Activated CD4-positive, alpha-beta T cell treated with anti-CD3 and anti-CD28 coated beads, Interleukin-2, Interleukin-6, amounts not matched to agents 100 ng/mL and 50 ng/mL, durations not matched to agents 16 hours and 8 hours (primary cell): ENCODE results near the gene SLC46A1.
A peak's percentile ranks its signal among the peaks of the same experiment; 100 is the strongest.
"Not testable (repeated sequence)": the region's sequence is repeated elsewhere in the genome, so short reads cannot be mapped to it uniquely, and the experiment has no call there.

Source experiments
- DNase-seq: peaks from one replicate; pipeline ENCODE4 v3.0.0-alpha.2; 2020

The SLC46A1 gene

GRCh38 chr17:28405632-28406472, at the start of gene SLC46A1:
TSS of gene SLC46A1 (minus strand) at chr17:28406212. CDS start at chr17:28406114, 98 bp downstream.
- DNase-seq = peak; percentile 67

- no peak for DNase-seq
Observed at GRCh38 chr17:28449859-28450258, 43.8 kb upstream of the SLC46A1 start.

- no peak for DNase-seq
Observed at GRCh38 chr17:28447396-28447760, 41.4 kb upstream of the SLC46A1 start.

- DNase-seq = no peak
Observed at GRCh38 chr17:28446716-28447395, 40.8 kb upstream of the SLC46A1 start.

GRCh38 chr17:28443901-28444638, 38.1 kb upstream of the SLC46A1 start:
- DNase-seq = no peak

GRCh38 chr17:28434326-28434725, 28.3 kb upstream of the SLC46A1 start:
- not testable (repeated sequence) for DNase-seq

- no peak for DNase-seq
Observed at GRCh38 chr17:28433721-28434120, 27.7 kb upstream of the SLC46A1 start.

- not testable (repeated sequence) for DNase-seq
Observed at GRCh38 chr17:28427982-28428381, 22.0 kb upstream of the SLC46A1 start.

- DNase-seq = no peak
Observed at GRCh38 chr17:28427371-28427770, 21.4 kb upstream of the SLC46A1 start.

GRCh38 chr17:28426081-28426519, 20.1 kb upstream of the SLC46A1 start:
- no peak for DNase-seq

GRCh38 chr17:28425206-28425605, 19.2 kb upstream of the SLC46A1 start:
- DNase-seq = no peak

- no peak for DNase-seq
Observed at GRCh38 chr17:28421787-28422305, 15.8 kb upstream of the SLC46A1 start.

- peak; percentile 79 for DNase-seq
Observed at GRCh38 chr17:28416703-28417311, 10.8 kb upstream of the SLC46A1 start.

GRCh38 chr17:28415886-28416285, 9.9 kb upstream of the SLC46A1 start:
- no peak for DNase-seq

- DNase-seq = no peak
Observed at GRCh38 chr17:28413804-28414203, 7.8 kb upstream of the SLC46A1 start.

GRCh38 chr17:28412099-28412498, 6.1 kb upstream of the SLC46A1 start:
- DNase-seq = no peak

- no peak for DNase-seq
Observed at GRCh38 chr17:28407974-28408306, 1.9 kb upstream of the SLC46A1 start.

GRCh38 chr17:28407130-28407973, 1.3 kb upstream of the SLC46A1 start:
- no peak for DNase-seq

GRCh38 chr17:28406473-28406814, 432 bp upstream of the SLC46A1 start:
- no peak for DNase-seq

- DNase-seq = no peak
Observed at GRCh38 chr17:28404812-28405570, 1.0 kb downstream of the SLC46A1 start.

- no peak for DNase-seq
Observed at GRCh38 chr17:28404461-28404811, 1.6 kb downstream of the SLC46A1 start.
